PFSK-1 (cell line): ENCODE measurements around the gene PARD3B.

ENCODE experiments used
- FOXP2 ChIP-seq: optimal IDR thresholded peaks from 2 replicates; pipeline ENCODE3; 2011; ENCODE audit warnings: borderline replicate concordance, control low read depth, inconsistent platforms; ENCODE audit not compliant: insufficient read depth; ENCODE audit errors: extremely low read length, extremely low read depth
- POLR2AphosphoS5 ChIP-seq: IDR thresholded peaks from 2 replicates; pipeline ENCODE4 v1.6.1; 2012; ENCODE audit warnings: low read depth, mild to moderate bottlenecking, control low read depth, low read length, moderate library complexity
- SIN3A ChIP-seq: IDR thresholded peaks from 2 replicates; pipeline ENCODE4 v1.6.1; 2012; ENCODE audit warnings: mild to moderate bottlenecking, low read length, moderate library complexity, borderline replicate concordance; ENCODE audit not compliant: insufficient read depth
- TAF1 ChIP-seq: IDR thresholded peaks from 2 replicates; pipeline ENCODE4 v1.6.1; 2012; ENCODE audit warnings: low read length, control low read depth, borderline replicate concordance; ENCODE audit not compliant: insufficient read depth
- TF ChIP-seq, protein P1 (sequence below), 2 experiments: IDR thresholded peaks; 2 replicates each; pipeline versions ENCODE4 v1.6.1 to v1.8.0; 2011 to 2012; ENCODE audit warnings: low read depth in 2 of 2, low read length in 2 of 2, control low read depth in 1 of 2, inconsistent platforms in 1 of 2, mild to moderate bottlenecking in 1 of 2, moderate library complexity in 1 of 2; ENCODE audit not compliant: insufficient read depth in 1 of 2

The PARD3B gene

GRCh38 chr2:204971206-204971907, 426.1 kb downstream of the PARD3B start:
- TF ChIP-seq POLR2AphosphoS5 (no peak), TAF1 (no peak), FOXP2 (no peak)

DNA sequence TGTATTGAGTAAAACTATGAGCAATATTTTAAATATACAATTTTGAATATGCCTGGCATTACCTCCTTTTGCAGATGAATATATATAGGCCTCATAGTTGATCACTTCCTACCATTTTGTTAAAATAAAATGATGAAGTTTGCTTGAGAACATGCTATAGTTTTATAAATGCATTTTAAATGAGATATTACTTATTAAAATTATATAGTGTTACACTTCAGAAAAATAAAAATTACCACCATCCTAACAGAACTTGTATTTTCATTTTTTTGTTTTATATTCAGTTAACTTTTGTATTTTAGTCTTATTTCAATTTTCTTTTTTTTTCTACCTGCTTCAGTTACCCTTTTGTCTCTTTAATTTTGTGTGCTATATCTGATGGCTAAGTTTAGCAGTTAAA, 426.9 kb downstream of the PARD3B start:
- TF ChIP-seq FOXP2 = no peak
- TF ChIP-seq, protein P1, sequence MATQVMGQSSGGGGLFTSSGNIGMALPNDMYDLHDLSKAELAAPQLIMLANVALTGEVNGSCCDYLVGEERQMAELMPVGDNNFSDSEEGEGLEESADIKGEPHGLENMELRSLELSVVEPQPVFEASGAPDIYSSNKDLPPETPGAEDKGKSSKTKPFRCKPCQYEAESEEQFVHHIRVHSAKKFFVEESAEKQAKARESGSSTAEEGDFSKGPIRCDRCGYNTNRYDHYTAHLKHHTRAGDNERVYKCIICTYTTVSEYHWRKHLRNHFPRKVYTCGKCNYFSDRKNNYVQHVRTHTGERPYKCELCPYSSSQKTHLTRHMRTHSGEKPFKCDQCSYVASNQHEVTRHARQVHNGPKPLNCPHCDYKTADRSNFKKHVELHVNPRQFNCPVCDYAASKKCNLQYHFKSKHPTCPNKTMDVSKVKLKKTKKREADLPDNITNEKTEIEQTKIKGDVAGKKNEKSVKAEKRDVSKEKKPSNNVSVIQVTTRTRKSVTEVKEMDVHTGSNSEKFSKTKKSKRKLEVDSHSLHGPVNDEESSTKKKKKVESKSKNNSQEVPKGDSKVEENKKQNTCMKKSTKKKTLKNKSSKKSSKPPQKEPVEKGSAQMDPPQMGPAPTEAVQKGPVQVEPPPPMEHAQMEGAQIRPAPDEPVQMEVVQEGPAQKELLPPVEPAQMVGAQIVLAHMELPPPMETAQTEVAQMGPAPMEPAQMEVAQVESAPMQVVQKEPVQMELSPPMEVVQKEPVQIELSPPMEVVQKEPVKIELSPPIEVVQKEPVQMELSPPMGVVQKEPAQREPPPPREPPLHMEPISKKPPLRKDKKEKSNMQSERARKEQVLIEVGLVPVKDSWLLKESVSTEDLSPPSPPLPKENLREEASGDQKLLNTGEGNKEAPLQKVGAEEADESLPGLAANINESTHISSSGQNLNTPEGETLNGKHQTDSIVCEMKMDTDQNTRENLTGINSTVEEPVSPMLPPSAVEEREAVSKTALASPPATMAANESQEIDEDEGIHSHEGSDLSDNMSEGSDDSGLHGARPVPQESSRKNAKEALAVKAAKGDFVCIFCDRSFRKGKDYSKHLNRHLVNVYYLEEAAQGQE (IDR thresholded peaks at IDR 0.05; ENCODE audit: insufficient read depth in 1 of 2, low read depth in 2 of 2, low read length in 2 of 2) = no peak
- TF ChIP-seq SIN3A = no peak
- no peak for TF ChIP-seq POLR2AphosphoS5
- TF ChIP-seq TAF1 = no peak

DNA sequence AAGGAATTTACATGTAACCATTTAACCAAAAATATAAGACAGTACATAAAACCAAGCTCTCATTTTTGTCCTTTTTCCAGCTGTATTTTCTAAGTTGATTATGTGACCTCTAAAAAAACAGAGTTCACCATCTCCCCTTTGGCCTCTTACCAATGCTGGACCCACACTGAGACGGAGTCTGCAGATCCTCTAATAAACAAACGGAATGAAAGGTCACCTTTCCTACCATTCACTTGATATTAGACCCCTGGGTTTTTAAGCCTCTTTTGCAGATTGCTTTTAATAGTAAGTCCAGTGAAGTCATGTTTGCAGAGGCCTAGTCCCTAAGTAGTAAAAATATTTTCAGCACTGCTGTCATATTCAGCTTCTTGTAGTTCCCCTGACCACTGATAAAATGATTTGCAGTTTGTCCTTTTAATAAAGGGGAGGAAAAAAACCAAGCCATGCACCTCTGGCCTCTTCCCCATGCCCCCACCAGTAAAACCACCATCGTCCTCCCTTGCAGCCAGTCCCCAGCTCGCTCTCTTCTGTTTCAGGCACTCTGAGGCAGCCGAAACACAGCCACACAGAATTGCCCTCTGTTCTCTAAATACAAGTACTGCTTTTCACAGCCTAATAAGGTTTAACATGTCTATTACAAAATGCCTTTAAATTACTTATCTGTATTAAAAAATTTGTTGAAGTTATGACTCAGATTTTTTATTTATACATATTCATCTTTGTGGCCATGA, 427.5 kb downstream of the PARD3B start:
- no peak for TF ChIP-seq TAF1
- no peak for TF ChIP-seq POLR2AphosphoS5
- TF ChIP-seq, protein P1 (IDR thresholded peaks at IDR 0.05; ENCODE audit: insufficient read depth in 1 of 2, low read depth in 2 of 2, low read length in 2 of 2) = no peak
- TF ChIP-seq SIN3A = no peak
- no peak for TF ChIP-seq FOXP2

DNA sequence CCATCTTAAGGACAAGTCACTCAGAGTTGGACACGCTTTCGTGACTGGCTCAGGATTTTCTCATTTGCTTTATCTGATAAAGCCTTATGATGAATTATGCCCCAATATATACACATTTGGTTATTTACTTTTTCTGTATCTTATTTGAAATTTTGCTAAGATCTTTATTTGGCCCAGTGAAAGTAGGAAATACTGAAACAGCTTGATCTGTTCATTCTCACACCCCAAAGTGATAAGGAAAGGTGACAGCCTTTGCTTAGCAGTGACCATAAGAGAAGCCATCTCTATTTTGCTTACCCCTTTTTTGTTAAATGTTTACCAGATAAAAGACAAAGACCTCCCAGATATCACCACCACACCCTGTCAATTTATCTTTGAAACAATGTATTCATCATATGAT, 428.3 kb downstream of the PARD3B start:
- TF ChIP-seq FOXP2 (no peak), SIN3A (no peak)

- TF ChIP-seq FOXP2 (no peak), SIN3A (no peak)
Measured at GRCh38 chr2:204974487-204974886, 429.2 kb downstream of the PARD3B start.

- no peak for TF ChIP-seq TAF1
- no peak for TF ChIP-seq POLR2AphosphoS5
- TF ChIP-seq, protein P1 (IDR thresholded peaks at IDR 0.05; ENCODE audit: insufficient read depth in 1 of 2, low read depth in 2 of 2, low read length in 2 of 2) = no peak
- TF ChIP-seq FOXP2 = no peak
- no peak for TF ChIP-seq SIN3A
Measured at GRCh38 chr2:204977914-204978313, 432.6 kb downstream of the PARD3B start.

DNA sequence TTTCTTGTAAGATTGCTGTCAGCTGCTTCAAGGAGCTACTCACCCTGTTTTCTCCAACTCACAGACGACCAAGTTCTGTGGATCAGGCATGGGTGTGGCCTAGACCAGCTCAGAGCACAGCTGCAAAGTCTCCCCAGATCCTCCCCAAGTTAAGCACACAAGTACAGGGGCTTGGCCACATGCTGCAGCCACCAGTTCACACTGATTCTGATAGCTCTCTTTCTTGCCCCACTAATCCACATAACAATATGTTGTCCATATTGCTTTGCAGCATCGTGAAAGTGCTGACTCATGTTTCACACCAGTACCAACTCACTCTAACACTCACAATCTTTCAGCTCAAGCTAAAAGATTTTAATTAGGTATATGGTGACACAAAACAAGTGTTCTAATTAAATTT, 437.0 kb downstream of the PARD3B start:
- no peak for TF ChIP-seq POLR2AphosphoS5
